HG02798 (cell line): ENCODE measurements around the gene UGT1A9.
"Not testable (repeated sequence)": the region's sequence is repeated elsewhere in the genome, so short reads cannot be mapped to it uniquely, and the experiment has no call there.

Experiments used
- ATAC-seq: cut with Tn5 transposase; IDR thresholded peaks from one replicate; pipeline ENCODE4 v1.9.1; 2021; ENCODE audit warnings: mild to moderate bottlenecking; ENCODE audit not compliant: unreplicated experiment, poor library complexity

The UGT1A9 gene

GRCh38 chr2:233707940-233708644 is 36.4 kb downstream of the UGT1A9 start:
- ATAC-seq: no peak

- no peak for ATAC-seq
Observed at GRCh38 chr2:233708942-233709341, 37.2 kb downstream of the UGT1A9 start.

- ATAC-seq: peak; percentile 68
Observed at GRCh38 chr2:233711312-233712008, 39.8 kb downstream of the UGT1A9 start.

GRCh38 chr2:233712611-233713261 is 41.0 kb downstream of the UGT1A9 start, which contains the start of gene UGT1A5:
TSS of gene UGT1A5 (plus strand) at chr2:233712907. CDS start at chr2:233712992, 85 bp downstream.
- no peak for ATAC-seq

GRCh38 chr2:233713262-233713615 is 41.5 kb downstream of the UGT1A9 start:
- no peak for ATAC-seq

- no peak for ATAC-seq
Observed at GRCh38 chr2:233714121-233714520, 42.4 kb downstream of the UGT1A9 start.

GRCh38 chr2:233718552-233718951 is 46.9 kb downstream of the UGT1A9 start, which contains the start of gene UGT1A4:
TSS of gene UGT1A4 (plus strand) at chr2:233718736. CDS start at chr2:233718821, 85 bp downstream.
- no peak for ATAC-seq

- ATAC-seq: no peak
Observed at GRCh38 chr2:233728723-233729301, 57.1 kb downstream of the UGT1A9 start, which contains the start of gene UGT1A3. TSS of gene UGT1A3 (plus strand) at chr2:233729042. CDS start at chr2:233729127, 85 bp downstream.

- ATAC-seq: not testable (repeated sequence)
Observed at GRCh38 chr2:233736868-233737653, 65.4 kb downstream of the UGT1A9 start.

GRCh38 chr2:233740870-233741269 is 69.2 kb downstream of the UGT1A9 start:
- no peak for ATAC-seq

GRCh38 chr2:233743464-233744259 is 72.0 kb downstream of the UGT1A9 start:
- ATAC-seq: no peak

GRCh38 chr2:233745073-233745755 is 73.5 kb downstream of the UGT1A9 start:
- ATAC-seq: no peak

GRCh38 chr2:233745838-233746237 is 74.1 kb downstream of the UGT1A9 start:
- not testable (repeated sequence) for ATAC-seq

GRCh38 chr2:233746475-233747282 is 75.0 kb downstream of the UGT1A9 start:
- no peak for ATAC-seq

GRCh38 chr2:233747283-233747544 is 75.5 kb downstream of the UGT1A9 start:
- ATAC-seq: no peak

- not testable (repeated sequence) for ATAC-seq
Observed at GRCh38 chr2:233750689-233751088, 79.0 kb downstream of the UGT1A9 start.

GRCh38 chr2:233751212-233752009 is 79.7 kb downstream of the UGT1A9 start:
- ATAC-seq: not testable (repeated sequence)
